ENCODE results near the gene CRYGN.

The CRYGN gene

GRCh38 chr7:151461096-151461941 lies 21.4 kb upstream of the CRYGN start:
- DNase-seq (ENCODE audit: low read depth, low spot score), result no peak
- H3K4me3 ChIP-seq (ENCODE audit: low read length), result no peak overlapping the region

GRCh38 chr7:151460474-151460855 lies 20.5 kb upstream of the CRYGN start:
- H3K4me3 ChIP-seq (ENCODE audit: low read length), result no peak overlapping the region

GRCh38 chr7:151459726-151460473 lies 20.0 kb upstream of the CRYGN start:
- no peak for DNase-seq (ENCODE audit: low read depth, low spot score)
- no peak overlapping the region for H3K4me3 ChIP-seq (ENCODE audit: low read length)

More at GRCh38 chr7:151460474-151460855, 20.5 kb upstream of the CRYGN start:
- DNase-seq (ENCODE audit: low read depth, low spot score), result no peak

- no peak overlapping the region for H3K4me3 ChIP-seq (ENCODE audit: low read length)
- DNase-seq (ENCODE audit: low read depth, low spot score), result no peak
These were observed 17.6 kb upstream of the CRYGN start for GRCh38 chr7:151457534-151457933.

GRCh38 chr7:151456782-151457181 lies 16.8 kb upstream of the CRYGN start:
- H3K4me3 ChIP-seq (ENCODE audit: low read length), result no peak overlapping the region
- DNase-seq (ENCODE audit: low read depth, low spot score), result no peak

GRCh38 chr7:151456276-151456675 lies 16.3 kb upstream of the CRYGN start:
- no peak for DNase-seq (ENCODE audit: low read depth, low spot score)
- H3K4me3 ChIP-seq (ENCODE audit: low read length), result no peak overlapping the region

- no peak for DNase-seq (ENCODE audit: low read depth, low spot score)
These were observed 15.7 kb upstream of the CRYGN start for GRCh38 chr7:151455690-151456089.

GRCh38 chr7:151454932-151455530 lies 15.1 kb upstream of the CRYGN start:
- H3K4me3 ChIP-seq (ENCODE audit: low read length), result no peak overlapping the region
- DNase-seq (ENCODE audit: low read depth, low spot score), result no peak

More at GRCh38 chr7:151455690-151456089, 15.7 kb upstream of the CRYGN start:
- H3K4me3 ChIP-seq (ENCODE audit: low read length), result no peak overlapping the region

- DNase-seq (ENCODE audit: low read depth, low spot score), result no peak
- H3K4me3 ChIP-seq (ENCODE audit: low read length), result no peak overlapping the region
These were observed 14.4 kb upstream of the CRYGN start for GRCh38 chr7:151454305-151454704.

GRCh38 chr7:151453326-151453791 lies 13.4 kb upstream of the CRYGN start:
- H3K4me3 ChIP-seq (ENCODE audit: low read length), result no peak overlapping the region
- DNase-seq (ENCODE audit: low read depth, low spot score), result peak; percentile 83

- no peak overlapping the region for H3K4me3 ChIP-seq (ENCODE audit: low read length)
- no peak for DNase-seq (ENCODE audit: low read depth, low spot score)
These were observed 12.9 kb upstream of the CRYGN start for GRCh38 chr7:151452680-151453325.

GRCh38 chr7:151451626-151452571 lies 12.0 kb upstream of the CRYGN start:
- no peak for DNase-seq (ENCODE audit: low read depth, low spot score)

GRCh38 chr7:151451156-151451555 lies 11.2 kb upstream of the CRYGN start:
- no peak for DNase-seq (ENCODE audit: low read depth, low spot score)
- no peak overlapping the region for H3K4me3 ChIP-seq (ENCODE audit: low read length)

More at GRCh38 chr7:151451626-151452571, 12.0 kb upstream of the CRYGN start:
- H3K4me3 ChIP-seq (ENCODE audit: low read length), result no peak overlapping the region

GRCh38 chr7:151449990-151450389 lies 10.0 kb upstream of the CRYGN start:
- H3K4me3 ChIP-seq (ENCODE audit: low read length), result no peak overlapping the region
- DNase-seq (ENCODE audit: low read depth, low spot score), result no peak

- DNase-seq (ENCODE audit: low read depth, low spot score), result peak; percentile 51
- H3K4me3 ChIP-seq (ENCODE audit: low read length), result peak overlapping the region; percentile 41
These were observed 8.6 kb upstream of the CRYGN start for GRCh38 chr7:151448261-151449252.

- DNase-seq (ENCODE audit: low read depth, low spot score), result no peak
- H3K4me3 ChIP-seq (ENCODE audit: low read length), result no peak overlapping the region
These were observed 7.9 kb upstream of the CRYGN start for GRCh38 chr7:151447901-151448260.

GRCh38 chr7:151447312-151447711 lies 7.4 kb upstream of the CRYGN start:
- DNase-seq (ENCODE audit: low read depth, low spot score), result no peak
- no peak overlapping the region for H3K4me3 ChIP-seq (ENCODE audit: low read length)
